Endometrial microvascular endothelial cells (primary cell): ENCODE measurements around the gene ACIN1. TPM values are rescaled to one million over a fixed set of nuclear protein-coding genes. Genes with fewer than 3 reads are reported as not detected.
"Not testable (repeated sequence)": the region's sequence is repeated elsewhere in the genome, so short reads cannot be mapped to it uniquely, and the experiment has no call there.

Source experiments
- in situ Hi-C: cut with HindIII; loops from 2 replicates; pipeline ENCODE4 v1.10.0; 2017; ENCODE audit warnings: low sequenced_read_pairs, low pct_unique_long_range_greater_than_20kb; ENCODE audit errors: inconsistent ontology term
- total RNA-seq: library from RNA; depleted of rRNA; stranded (reverse); fragments of >200 nt; gene quantifications from one replicate; pipeline ENCODE4 v1.2.3, GENCODE V29; 2015; ENCODE audit errors: inconsistent ontology term

Gene ACIN1
- total RNA-seq, 1 donor from 2014 or later: 75.6 TPM

GRCh38 chr14:23112359-23113178, 17.6 kb upstream of the ACIN1 start:
- in situ Hi-C loops: no loop called here

GRCh38 chr14:23110579-23111365, 15.8 kb upstream of the ACIN1 start:
- in situ Hi-C loops: no loop called here

DNA sequence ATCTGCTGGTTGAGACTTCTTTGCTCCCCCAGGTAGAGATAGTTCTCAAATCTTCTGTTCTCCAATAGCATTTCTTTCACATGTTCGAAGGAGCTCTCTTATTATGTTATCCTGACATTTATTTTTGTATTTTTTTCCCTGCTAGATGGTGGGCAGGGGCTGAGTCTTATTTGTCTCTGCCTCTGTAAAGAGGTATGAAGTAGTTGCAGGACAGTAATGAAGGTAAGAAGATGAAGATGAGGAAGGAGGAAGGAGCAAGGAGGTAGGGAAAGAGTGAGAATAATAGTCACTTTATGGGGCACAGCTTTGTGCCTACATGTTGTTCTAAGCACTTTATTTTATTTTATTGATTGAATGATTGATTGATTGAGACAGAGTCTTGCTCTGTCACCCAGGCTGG, 14.8 kb upstream of the ACIN1 start:
- in situ Hi-C loops: no loop called here

- in situ Hi-C loops: not testable (repeated sequence)
These were observed 13.2 kb upstream of the ACIN1 start for GRCh38 chr14:23108169-23108568.

DNA sequence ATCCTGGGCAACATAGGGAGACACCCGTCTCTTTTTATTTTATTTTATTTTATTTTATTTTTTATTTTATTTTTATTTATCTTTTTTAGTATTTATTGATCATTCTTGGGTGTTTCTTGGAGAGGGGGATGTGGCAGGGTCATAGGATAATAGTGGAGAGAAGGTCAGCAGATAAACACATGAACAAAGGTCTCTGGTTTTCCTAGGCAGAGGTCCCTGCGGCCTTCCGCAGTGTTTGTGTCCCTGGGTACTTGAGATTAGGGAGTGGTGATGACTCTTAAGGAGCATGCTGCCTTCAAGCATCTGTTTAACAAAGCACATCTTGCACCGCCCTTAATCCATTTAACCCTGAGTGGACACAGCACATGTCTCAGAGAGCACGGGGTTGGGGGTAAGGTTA, 12.7 kb upstream of the ACIN1 start:
- in situ Hi-C loops: not testable (repeated sequence)

DNA sequence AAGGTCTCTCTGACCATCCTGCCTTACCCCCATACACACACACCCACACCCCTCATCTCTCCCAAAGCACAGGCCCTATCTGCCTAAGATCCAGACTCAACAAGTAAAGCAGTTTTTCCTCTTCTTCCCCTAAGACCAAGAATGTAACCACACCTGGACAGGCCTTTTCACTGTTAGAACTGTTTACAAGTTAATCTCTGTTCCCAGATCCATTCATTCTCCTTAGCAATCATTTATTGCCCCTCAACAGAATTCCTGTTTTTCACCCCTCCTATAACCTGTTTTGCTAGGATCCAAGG, 11.8 kb upstream of the ACIN1 start:
- in situ Hi-C loops: no loop called here

- in situ Hi-C loops: no loop called here
These were observed 10.4 kb upstream of the ACIN1 start for GRCh38 chr14:23105348-23105824.

- in situ Hi-C loops: no loop called here
These were observed 9.8 kb upstream of the ACIN1 start, which contains the start of gene CIROP for GRCh38 chr14:23104591-23105347. TSS of gene CIROP (minus strand) at chr14:23104989. CDS start at chr14:23104920, 69 bp downstream.

DNA sequence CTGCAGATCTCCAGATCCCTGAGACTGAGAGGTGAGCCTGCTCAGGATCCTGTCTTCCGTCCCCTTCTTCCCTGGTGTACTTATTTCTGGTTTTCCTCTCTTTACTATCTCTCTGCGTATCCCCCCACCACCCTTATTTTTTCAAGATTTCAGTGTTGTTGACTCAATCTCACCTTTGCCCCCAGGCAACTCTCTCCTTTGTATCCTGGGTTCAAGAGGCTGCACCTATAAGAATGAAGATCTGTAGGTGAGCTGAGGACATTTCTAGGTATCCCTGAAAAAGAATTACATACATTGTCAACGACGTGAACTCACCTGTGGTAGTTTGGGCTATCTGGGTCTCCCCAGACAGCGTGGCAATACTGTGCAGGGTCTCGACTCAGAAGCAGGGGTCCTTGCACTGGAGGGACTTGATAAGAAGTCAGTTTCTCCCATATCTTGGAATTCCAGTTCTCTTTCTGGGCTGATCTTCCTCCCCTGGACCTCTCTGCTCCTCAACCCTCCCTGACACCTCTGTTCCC, 9.2 kb upstream of the ACIN1 start:
- in situ Hi-C loops: no loop called here

- in situ Hi-C loops: no loop called here
These were observed 8.6 kb upstream of the ACIN1 start for GRCh38 chr14:23103581-23103980.

GRCh38 chr14:23102801-23103200, 7.9 kb upstream of the ACIN1 start:
- in situ Hi-C loops: no loop called here

DNA sequence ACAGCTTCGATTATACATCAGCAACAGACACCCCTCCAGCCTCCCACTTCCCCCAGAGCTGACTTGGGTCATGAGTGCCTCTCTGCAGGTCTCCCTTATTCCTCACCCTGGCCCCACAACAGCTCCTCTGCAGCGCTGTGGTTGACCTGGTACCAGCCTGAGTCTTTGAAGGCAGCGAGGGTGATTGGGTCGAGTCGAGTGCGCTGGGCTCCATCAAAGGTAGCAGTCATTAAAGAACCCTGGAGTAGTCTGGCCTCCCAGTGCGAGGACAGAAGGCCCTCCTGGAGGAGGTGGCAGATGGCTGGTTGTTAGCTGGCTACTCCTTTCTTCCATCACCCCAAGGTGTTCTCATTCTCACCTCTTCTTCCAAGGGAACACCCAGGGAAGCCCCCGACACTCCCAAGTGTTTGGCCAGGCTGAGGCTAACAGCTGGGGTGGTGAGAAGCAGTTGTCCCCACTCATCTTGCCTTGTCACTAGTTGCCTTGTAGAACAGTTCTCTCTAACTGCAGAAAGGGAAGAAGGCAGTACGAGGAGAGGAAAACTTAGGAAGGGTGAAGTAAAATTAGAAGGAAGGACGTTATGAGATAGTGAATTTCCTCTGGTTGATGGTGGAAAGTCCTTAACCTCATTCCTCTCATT, 7.2 kb upstream of the ACIN1 start:
- in situ Hi-C loops: no loop called here

DNA sequence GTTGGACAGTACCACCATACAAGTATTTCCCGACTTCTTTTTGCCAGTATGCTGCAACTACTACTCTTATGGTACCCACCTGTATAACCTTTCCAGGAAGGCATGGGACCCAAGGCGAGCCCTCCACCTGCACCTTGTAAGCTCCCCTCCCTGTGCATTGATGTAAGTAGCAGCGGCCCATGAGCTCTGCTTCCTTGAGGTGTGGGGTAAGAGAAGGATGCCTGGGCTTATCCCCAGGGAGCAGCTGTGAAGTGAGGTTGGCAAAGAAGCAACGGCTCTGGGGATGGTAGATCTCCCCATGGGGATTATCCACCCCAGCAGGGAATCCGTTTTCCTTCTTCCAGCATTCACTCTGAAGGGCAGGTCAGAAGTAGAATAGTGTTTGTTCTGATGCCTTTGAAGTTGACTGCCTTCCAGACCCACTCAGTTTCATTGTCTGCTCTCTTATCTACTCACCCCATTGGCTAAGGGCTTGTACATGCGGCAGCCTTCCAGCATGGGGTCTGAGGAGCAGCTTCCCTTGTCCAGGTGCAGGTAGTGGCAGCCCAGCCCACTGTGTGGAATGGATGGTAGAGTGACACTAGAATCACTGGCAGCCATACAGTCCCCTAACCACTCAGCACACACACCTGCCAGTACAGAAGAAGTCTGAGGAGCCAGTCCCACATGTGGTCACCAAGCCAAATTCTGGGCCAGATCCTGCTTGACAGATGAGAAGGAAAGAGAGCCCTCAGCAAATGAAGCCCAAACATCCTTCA, 6.5 kb upstream of the ACIN1 start:
- in situ Hi-C loops: no loop called here

- in situ Hi-C loops: loop anchor here (25.0 kb wide), 1 partner anchor 112 kb away; the partner anchor contains the start of gene AJUBA
These were observed 4.4 kb upstream of the ACIN1 start for GRCh38 chr14:23099212-23099861.

GRCh38 chr14:23097786-23098185, 2.9 kb upstream of the ACIN1 start:
- in situ Hi-C loops: loop anchor here (25.0 kb wide), 1 partner anchor 110 kb away; the partner anchor contains the start of gene AJUBA

DNA sequence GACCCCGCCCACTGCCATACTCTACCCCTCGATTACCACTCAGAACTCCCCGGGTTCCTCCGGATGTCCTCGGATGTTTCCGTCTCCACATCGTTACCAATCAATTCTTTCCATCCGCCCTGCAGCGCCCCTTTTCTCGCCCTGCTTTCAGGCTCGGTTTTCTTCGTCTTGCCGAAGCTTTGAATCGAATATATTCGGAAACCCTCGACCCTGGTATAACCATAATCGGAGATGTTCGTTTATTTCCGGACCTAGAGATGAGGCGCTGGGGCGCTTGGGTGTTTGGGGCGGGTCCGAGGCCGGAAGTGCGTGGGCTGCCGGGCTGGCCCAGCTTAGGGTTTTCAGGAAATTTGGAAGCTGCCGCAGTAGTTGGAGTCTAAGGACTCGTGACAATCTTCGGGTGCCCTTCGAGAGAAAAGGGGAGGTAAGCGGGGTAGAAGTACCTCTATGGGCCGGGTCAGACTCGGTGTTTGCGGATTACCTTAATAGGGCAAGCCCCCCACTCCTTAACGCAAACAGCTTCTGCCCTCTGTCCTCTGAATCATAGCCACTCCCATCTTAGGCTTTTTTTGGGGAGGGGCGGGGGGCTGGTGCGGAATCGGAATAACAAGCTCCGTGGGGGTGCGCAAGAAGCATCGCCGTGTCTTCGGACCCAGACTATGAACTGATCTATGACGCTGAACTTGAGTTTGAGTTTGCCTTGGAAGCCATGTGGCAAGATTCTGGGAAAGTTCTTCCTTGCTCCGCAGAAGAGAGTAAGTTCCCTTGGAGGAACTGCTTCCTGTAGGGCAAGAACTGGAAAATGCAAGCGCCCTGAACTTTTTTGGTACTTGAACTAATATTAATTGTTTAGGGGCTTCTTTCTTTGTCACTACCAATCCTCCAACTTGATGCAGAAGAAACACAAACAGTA, 516 bp upstream of the ACIN1 start, which contains the start of gene C14orf119:
Gene C14orf119 (plus strand): TSS at position 310 of the 913 bp plus-strand sequence. CDS start 2,154 bp downstream, outside the sequence.
- in situ Hi-C loops: loop anchor here (25.0 kb wide), 1 partner anchor 108 kb away; the partner anchor contains the start of gene AJUBA
